Osteocyte (in vitro differentiated cells): ENCODE measurements around the gene ASCC1. TPM values are rescaled to one million over a fixed set of nuclear protein-coding genes. Genes with fewer than 3 reads are reported as not detected.
A peak's percentile ranks its signal among the peaks of the same experiment; 100 is the strongest.

Source experiments
- DNase-seq: peaks from one replicate; pipeline ENCODE4 v3.0.0; 2021; ENCODE audit warnings: mixed read lengths; ENCODE audit not compliant: unreplicated experiment; ENCODE audit errors: extremely low spot score
- H3K27ac Mint-ChIP-seq: one replicate; pipeline ENCODE4 v1.8.0; 2021; ENCODE audit warnings: mild to moderate bottlenecking, mixed read lengths; ENCODE audit not compliant: unreplicated experiment
- H3K27me3 Mint-ChIP-seq: one replicate; pipeline ENCODE4 v1.8.0; 2021; ENCODE audit warnings: mixed read lengths; ENCODE audit not compliant: unreplicated experiment
- H3K36me3 Mint-ChIP-seq: one replicate; pipeline ENCODE4 v1.8.0; 2021; ENCODE audit warnings: mixed read lengths; ENCODE audit not compliant: unreplicated experiment
- H3K4me1 Mint-ChIP-seq: one replicate; pipeline ENCODE4 v1.8.0; 2021; ENCODE audit warnings: mixed read lengths; ENCODE audit not compliant: unreplicated experiment
- H3K4me3 Mint-ChIP-seq: one replicate; pipeline ENCODE4 v1.8.0; 2021; ENCODE audit warnings: mild to moderate bottlenecking, moderate library complexity, mixed read lengths; ENCODE audit not compliant: unreplicated experiment
- H3K9me3 Mint-ChIP-seq: one replicate; pipeline ENCODE4 v1.8.0; 2021; ENCODE audit warnings: mixed read lengths; ENCODE audit not compliant: unreplicated experiment
- total RNA-seq: library from RNA; stranded (reverse); gene quantifications from 2 replicates; pipeline ENCODE4 v1.2.1, GENCODE V29; 2021
- TF ChIP-seq, protein P1 (sequence below): fragments of 200-600 bp; sonication (generic); IDR thresholded peaks from 2 replicates; pipeline ENCODE4 v1.5.0; 2021; ENCODE audit warnings: antibody characterized with exemption, mild to moderate bottlenecking, moderate library complexity

Gene ASCC1
- total RNA-seq, 1 donor from 2014 or later, result 39.1 TPM

DNA sequence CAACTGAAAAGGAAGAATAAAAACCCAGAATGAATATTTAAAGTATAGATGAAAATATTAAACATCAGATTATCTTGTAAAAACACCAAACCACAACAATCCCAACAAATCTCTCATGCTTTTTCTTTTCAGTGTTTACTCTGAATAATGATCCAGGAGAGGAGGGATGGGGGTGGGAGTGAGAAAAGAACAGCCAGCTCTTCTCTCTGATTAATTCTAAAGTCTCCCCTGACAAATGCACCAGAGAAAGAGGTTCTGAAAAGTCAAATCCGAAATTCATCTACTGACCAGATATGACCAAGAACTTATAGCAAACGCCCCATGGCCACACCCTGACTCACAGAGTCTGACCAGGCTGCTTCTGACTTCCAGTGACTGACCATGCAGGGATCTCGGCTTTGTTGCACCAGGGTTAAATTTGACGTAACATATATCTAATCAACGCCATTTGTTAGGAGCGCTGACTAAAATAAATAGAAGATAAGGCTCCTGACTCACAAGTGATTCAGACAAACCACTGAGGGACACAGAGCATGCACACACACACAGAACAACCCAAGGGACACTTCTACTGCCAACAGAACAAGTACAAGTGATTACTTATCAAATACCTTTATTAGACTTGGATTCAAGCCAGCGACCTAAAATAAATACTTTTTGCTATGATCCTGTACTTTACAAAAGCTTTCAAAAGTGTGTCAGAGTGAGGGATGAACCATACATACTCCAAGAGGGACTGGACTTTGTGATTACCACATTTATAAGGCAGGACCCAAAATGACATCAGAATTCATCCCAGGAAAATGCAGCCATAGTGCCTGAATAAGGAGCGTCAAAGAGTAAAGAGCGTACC lies 118.4 kb downstream of the ASCC1 start:
- peaks cover 33% of the 10 kb centered on the region for H3K36me3 Mint-ChIP-seq
- TF ChIP-seq, protein P1, sequence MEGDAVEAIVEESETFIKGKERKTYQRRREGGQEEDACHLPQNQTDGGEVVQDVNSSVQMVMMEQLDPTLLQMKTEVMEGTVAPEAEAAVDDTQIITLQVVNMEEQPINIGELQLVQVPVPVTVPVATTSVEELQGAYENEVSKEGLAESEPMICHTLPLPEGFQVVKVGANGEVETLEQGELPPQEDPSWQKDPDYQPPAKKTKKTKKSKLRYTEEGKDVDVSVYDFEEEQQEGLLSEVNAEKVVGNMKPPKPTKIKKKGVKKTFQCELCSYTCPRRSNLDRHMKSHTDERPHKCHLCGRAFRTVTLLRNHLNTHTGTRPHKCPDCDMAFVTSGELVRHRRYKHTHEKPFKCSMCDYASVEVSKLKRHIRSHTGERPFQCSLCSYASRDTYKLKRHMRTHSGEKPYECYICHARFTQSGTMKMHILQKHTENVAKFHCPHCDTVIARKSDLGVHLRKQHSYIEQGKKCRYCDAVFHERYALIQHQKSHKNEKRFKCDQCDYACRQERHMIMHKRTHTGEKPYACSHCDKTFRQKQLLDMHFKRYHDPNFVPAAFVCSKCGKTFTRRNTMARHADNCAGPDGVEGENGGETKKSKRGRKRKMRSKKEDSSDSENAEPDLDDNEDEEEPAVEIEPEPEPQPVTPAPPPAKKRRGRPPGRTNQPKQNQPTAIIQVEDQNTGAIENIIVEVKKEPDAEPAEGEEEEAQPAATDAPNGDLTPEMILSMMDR, result no peak
- DNase-seq, result peak; percentile 34
- no peaks in the 10 kb centered on the region for H3K27me3 Mint-ChIP-seq
- H3K27ac Mint-ChIP-seq, result peak overlapping the region; percentile 39
- no peaks in the 10 kb centered on the region for H3K9me3 Mint-ChIP-seq
- H3K4me3 Mint-ChIP-seq, result no peak overlapping the region
- H3K4me1 Mint-ChIP-seq, result peaks cover 22% of the 10 kb centered on the region

DNA sequence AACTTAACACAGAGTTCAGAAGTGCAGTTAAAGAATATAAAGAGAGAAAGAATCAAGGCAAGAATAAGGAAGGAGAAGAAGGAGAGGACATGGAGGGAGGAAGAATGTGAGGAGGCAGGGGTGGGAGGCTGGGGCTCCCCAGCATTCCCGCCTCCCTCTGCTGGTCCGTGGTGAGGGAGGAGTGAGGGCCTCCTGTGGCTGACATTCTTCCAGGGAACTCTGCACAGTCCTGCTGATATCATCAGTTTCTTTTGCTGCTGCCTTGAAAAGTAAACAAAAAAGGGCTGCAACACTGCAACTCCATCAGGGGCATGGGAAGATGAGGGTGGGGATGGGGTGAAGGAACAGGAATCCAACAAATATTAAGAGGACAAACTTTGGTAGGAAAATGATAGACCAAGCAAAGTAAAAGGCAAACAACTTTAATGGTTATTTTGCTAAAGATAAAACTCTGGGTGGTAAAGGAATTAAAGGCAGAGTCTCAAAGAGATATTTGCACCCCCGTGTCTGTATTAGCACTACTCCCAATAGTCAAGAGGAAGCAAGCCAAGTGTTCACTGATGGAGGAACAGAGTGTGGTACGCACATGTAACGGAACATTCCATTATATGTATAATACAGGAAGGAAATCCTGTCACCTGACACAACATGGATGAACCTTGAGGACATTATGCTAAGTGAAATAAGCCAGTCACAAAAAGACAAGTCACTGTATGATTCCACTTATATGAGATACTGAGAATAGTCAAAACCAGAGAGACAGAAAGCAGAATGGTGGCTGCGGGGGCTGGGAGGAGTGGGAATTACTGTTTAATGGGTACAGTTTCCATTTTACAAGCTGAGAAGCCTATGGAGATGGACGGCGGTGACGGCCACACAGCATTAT lies 119.7 kb downstream of the ASCC1 start:
- no peak overlapping the region for H3K4me3 Mint-ChIP-seq
- TF ChIP-seq, protein P1, result peak; percentile 25

DNA sequence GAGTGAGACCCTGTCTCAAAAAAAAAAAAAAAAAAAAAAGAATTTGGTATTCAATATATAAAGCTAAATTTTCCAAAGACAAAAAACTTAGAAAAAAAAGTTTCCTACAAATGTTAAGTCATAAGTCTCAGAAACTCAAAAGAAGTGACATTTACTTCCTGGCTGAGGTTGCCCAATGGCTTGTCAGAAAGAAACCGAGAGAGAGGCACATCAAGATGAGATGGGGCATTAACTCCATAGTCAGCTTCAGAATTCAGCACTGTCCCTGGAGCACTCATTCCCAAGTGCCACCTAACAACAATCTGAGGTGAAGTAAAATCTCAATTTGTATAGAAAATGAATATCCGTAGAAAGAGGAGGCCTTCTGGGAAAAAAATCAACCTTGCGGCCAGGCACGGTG lies 120.9 kb downstream of the ASCC1 start:
- TF ChIP-seq, protein P1, result no peak
- no peak overlapping the region for H3K27ac Mint-ChIP-seq
- peak; percentile 34 for DNase-seq
- H3K4me3 Mint-ChIP-seq, result no peak overlapping the region
- peaks cover 2% of the 10 kb centered on the region for H3K27me3 Mint-ChIP-seq
- H3K9me3 Mint-ChIP-seq, result no peaks in the 10 kb centered on the region
- peaks cover 17% of the 10 kb centered on the region for H3K36me3 Mint-ChIP-seq
- peaks cover 22% of the 10 kb centered on the region for H3K4me1 Mint-ChIP-seq

More for the DNA sequence above, 119.7 kb downstream of the ASCC1 start:
- Mint-ChIP-seq H3K27ac (peak overlapping the region; percentile 65), H3K36me3 (peaks cover 24% of the 10 kb centered on the region), H3K27me3 (no peaks in the 10 kb centered on the region), H3K9me3 (no peaks in the 10 kb centered on the region), H3K4me1 (peaks cover 22% of the 10 kb centered on the region)
- DNase-seq, result peak; percentile 62

DNA sequence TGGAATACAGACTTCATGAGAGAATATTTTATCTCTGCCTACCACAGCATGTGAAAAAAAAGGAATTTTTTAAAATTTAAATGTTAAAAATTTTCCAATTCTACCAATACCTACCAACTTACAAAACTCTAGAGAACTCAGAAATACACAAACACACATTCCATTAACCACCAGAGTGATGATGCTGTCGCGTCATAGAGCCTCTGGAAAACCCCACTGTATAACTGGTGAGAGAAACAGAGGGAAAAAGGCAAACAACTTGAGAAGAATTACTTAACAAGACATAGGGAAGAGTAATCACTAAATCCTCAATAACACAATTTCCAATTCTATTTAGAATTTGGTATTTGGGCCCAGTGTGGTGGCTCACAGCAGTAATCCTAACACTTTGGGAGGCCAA lies 121.5 kb downstream of the ASCC1 start:
- Mint-ChIP-seq H3K4me3 (no peak overlapping the region), H3K9me3 (no peaks in the 10 kb centered on the region)
- TF ChIP-seq, protein P1, result no peak

GRCh38 chr10:72093450-72093849 lies 122.6 kb downstream of the ASCC1 start:
- H3K4me1 Mint-ChIP-seq, result peaks cover 24% of the 10 kb centered on the region
- H3K9me3 Mint-ChIP-seq, result no peaks in the 10 kb centered on the region
- peak; percentile 2 for DNase-seq
- H3K27ac Mint-ChIP-seq, result no peak overlapping the region
- H3K36me3 Mint-ChIP-seq, result peaks cover 14% of the 10 kb centered on the region
- TF ChIP-seq, protein P1, result no peak
- H3K4me3 Mint-ChIP-seq, result no peak overlapping the region
- peaks cover 9% of the 10 kb centered on the region for H3K27me3 Mint-ChIP-seq

More for the DNA sequence above, 121.5 kb downstream of the ASCC1 start:
- peaks cover 22% of the 10 kb centered on the region for H3K4me1 Mint-ChIP-seq
- DNase-seq, result peak; percentile 0
- no peak overlapping the region for H3K27ac Mint-ChIP-seq
- H3K27me3 Mint-ChIP-seq, result peaks cover 5% of the 10 kb centered on the region
- H3K36me3 Mint-ChIP-seq, result peaks cover 14% of the 10 kb centered on the region
